ENCODE data around the gene SEMA5A.

GRCh38 chr5:9483779-9484178, 62.1 kb downstream of the SEMA5A start:
- TF ChIP-seq CTCF (IDR thresholded peaks at IDR 0.05) (no peak), POLR2AphosphoS5 (IDR thresholded peaks at IDR 0.05) (no peak)

Measured in breast epithelium (tissue), 3 donors.